ENCODE results near the gene TTC23.
A peak's percentile ranks its signal among the peaks of the same experiment; 100 is the strongest.
"Not testable (repeated sequence)": the region's sequence is repeated elsewhere in the genome, so short reads cannot be mapped to it uniquely, and the experiment has no call there.

The TTC23 gene

DNA sequence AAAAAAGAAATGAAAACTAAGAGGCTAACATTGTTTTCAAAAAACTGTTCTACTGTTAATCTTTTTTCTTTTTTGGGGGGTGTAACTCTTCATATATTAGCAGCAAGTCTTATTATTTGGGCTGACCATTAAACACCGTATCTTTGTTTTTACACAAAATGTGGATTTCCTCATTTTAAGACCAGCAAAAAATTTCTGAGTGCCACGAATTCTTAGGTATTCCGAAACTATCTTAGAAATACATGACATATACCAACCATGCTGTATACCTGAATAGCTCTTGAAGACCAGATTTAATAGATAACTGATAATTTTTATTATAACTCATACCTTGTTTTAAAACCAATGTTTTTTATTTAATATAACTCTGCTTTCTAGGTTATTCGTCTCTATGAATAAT is 620 bp upstream of the TTC23 start:
- peak; percentile 38 for DNase-seq

DNA sequence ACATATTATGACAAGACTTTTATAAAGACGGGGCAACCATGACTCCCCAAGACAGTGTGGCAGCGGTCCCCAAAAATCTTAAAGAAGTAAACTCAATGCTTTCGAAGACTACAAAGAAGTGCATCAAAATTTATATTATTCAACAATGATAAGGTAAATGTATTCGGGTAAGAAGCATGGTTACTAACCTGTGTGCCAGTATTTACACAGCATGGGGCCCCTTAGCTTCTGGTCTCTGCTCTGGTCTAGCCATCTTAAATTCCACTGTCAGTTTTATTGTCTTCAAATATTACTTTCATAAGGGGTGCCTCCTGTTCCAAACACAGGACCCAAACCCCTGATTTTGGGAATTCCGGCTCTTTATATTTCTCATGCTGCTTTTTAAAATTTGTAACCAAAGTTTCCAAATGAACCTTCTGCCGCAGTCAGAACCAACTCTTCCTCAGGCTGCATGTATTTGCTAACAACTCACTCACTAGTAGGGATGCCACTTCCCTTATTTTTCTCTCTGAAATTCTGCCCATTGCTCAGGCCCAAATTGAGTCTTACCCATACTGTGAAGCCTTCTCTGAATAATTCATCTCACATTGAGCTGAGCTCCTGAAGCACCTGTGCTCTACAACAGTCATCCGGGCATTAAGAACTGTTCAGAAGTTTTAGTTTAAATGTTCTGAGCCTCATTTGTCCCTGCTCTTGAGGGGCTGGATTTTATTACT is 1.2 kb downstream of the TTC23 start:
- DNase-seq: no peak

DNA sequence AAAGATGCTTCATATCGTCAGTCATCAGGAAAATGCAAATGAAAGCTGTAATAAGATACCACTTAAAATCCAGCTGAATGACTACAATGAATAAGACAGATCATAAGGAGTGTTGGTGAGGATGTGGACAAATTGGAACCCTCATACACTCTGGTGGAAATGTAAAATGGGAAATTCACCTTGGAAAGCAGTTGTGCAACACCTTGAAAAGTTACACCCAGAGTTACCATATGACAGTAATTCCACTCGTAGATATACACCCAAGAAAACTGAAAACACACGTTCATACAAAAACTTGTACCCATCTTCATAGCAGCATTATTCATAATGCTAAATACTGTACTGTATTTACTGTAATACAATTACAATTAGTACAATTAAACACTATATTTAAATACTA is 2.3 kb downstream of the TTC23 start:
- DNase-seq: no peak

DNA sequence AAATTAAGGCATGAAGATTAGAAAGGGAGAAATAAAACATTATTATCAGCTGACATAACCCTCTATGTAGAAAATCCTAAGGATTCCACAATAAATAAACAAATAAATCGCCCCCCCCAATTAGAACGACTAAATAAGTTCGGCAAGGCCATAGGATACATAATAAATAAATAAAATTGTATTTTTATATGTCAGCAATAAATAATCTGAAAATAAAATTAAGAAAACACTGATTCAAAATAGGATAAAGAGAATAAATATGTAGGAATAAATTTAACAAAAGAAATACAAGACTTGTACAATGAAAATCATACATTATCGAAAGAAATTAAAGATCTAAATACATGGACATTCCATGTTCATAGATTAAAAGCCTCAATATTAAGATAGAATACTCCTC is 5.1 kb downstream of the TTC23 start:
- no peak for DNase-seq

DNA sequence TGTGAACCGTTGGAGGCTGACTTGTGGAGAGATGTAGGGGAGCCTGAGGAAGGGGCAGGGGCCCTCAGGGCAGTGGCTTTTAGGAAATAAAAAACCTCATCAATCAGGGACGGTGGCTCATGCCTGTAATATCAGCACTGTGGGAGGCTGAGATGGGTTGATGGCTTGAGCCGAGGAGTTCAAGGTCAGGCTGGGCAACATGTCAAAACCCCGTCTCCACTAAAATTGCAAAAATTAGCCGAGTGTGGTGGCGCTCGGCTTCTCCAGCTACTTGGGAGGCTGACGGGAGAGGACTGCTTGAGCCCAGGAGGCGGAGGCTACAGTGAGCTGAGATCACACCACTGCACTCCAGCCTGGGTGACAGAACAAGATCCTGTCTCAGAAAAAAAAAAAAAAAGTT is 7.6 kb downstream of the TTC23 start:
- no peak for DNase-seq

GRCh38 chr15:99239545-99240198 is 9.7 kb downstream of the TTC23 start:
- DNase-seq: no peak

DNA sequence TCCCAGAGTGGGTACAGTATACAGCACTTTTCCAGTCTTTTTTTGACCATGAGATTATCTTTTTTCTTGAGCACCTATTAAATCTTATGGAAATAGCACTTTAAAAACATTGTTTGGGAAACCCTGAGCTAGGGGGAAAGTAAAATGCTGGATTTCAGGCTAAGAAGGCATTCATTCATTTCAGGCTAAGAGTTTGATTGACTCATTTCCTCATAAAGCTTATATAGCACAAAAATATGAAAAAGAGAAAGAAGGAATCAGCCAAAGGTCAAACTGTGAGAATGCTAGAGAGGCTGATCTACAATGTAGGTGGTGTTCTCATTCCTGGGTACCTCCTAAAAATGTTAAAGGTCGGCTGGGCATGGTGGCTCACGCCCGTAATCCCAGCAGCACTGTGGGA is 10.5 kb downstream of the TTC23 start:
- DNase-seq: no peak

DNA sequence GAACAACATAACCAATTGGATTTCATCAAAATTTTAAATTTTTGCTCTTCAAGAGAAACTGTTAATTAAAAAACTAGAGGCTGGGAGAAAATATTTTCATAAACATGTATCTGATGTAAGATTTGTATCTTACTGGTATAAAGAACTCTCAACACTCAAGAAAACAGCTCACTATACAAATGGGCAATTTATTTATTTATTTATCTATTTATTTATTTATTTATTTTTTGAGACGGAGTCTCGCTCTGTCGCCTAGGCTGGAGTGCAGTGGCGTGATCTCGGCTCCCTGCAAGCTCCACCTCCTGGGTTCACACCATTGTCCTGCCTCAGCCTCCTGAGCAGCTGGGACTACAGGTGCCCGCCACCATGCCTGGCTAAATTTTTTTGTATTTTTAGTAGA is 15.2 kb downstream of the TTC23 start:
- DNase-seq: not testable (repeated sequence)

GRCh38 chr15:99232740-99233139 is 16.6 kb downstream of the TTC23 start:
- no peak for DNase-seq

GRCh38 chr15:99230867-99231266 is 18.5 kb downstream of the TTC23 start:
- DNase-seq: no peak

DNA sequence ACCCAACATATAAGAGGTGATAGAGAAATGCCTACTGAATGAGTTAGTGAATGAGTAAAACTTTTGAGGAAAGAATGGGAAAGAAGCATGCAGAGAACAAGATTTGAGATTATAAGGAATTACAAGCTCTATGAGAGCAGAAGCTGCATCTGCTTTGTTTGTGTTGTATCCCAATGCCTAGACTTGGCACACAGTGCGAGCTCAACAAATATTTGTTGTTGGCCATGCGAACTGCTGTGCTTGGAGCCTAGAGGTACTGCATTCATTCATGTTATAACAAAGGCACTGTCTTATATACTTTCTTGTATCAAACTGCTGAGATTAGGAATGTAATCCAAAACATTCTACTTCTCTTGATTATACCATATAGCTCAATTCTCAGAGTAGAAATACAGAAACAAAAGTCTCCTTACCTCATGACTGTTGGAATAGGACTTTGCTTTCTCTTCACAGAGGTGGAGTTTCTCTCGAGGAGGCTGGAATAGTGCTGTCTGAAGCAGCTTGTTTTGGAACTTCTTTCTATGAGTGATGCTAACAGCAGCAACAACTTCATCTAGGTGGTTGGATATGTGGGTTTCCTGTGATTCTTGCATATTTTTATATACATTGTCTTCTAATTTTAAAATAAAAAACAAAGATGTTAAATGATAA is 21.1 kb downstream of the TTC23 start:
- DNase-seq: no peak

- no peak for DNase-seq
These were observed 22.6 kb downstream of the TTC23 start for GRCh38 chr15:99226802-99227201.

DNA sequence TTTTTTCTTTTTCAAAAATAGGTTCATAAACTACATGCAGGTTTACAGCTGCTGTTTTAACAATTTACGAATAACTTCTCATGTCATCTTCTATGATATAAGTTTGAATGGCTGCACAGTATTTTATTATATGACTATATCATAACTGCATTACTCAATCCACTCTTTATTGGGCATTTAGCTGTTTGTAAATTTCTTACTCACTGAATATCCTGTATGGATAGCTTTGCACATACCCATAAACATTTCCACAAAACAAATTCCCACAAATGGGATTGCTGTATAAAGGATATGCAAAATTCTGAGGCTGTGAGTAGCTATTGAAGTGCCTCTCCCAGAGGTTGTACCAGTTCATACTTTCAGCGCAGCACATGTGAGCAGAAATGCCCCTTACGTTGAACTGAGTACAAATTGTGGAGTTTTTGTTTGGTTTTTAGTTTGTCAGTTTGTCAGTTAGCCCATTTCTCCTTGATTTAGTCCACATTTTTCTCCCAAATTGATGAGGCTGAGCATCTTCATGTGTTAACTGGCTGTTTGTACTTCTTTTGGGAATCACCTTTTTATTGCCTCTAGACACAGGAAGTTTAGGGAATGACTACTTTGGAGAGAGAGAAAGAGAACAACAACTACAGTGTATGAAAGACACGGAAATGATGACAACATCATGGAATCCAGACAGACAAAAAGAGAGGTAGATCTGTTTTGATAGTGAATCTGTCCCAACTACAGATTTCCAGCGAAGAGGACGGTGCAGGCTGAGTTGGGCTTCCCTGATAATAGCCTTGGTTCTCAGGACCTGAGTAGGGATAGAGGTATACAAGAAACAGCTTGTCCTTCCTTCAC is 24.8 kb downstream of the TTC23 start:
- no peak for DNase-seq

DNA sequence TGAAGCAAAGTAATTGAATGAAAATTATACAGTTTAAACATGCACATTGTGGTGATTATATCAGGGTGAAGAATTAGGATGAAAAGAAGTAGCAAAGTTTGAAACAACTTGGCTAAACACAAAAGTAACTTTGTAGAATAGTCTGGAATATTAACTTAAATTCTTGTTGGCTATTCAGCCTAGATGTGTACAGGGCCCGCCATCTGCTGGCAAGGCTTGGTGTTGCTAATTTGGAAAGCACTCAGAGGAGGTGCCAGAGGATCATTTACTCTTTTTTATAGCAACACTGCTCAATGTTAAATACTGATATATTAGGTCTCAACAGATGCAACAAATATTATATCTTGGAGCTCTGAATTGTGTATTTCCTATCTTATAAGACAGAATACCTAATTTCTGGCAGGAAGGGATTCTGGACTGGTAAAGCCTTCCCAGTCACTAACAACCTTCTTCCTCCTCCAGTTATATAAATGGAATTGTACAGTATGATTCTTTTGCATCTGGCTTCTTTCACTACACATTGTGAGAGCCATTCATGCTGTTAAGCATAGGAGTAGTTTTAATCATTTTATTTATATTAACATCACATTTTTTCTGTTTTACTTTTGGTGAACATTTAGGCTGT is 36.1 kb downstream of the TTC23 start:
- peak; percentile 83 for DNase-seq

- DNase-seq: no peak
These were observed 37.0 kb downstream of the TTC23 start for GRCh38 chr15:99212406-99212805.

GRCh38 chr15:99211926-99212325 is 37.5 kb downstream of the TTC23 start:
- no peak for DNase-seq

DNA sequence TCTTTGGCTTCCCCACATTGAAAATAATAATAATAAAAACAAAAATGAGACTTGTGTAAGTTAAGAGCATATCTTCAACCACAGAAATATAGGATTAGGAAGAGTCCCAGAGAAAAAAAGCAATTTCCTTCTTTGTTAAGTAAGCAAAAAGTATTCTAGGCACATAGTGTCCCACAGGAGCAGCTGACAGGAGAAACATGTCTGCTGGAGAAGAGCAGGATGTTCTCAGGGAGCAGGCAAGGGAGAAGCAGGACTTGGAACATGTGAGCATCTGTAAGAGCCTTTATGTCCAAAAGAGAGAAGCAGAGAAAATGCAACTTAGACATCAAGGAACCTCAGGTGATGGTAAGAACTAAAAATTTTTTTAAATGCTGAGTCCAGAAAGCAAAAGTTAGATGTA is 39.0 kb downstream of the TTC23 start:
- no peak for DNase-seq

DNA sequence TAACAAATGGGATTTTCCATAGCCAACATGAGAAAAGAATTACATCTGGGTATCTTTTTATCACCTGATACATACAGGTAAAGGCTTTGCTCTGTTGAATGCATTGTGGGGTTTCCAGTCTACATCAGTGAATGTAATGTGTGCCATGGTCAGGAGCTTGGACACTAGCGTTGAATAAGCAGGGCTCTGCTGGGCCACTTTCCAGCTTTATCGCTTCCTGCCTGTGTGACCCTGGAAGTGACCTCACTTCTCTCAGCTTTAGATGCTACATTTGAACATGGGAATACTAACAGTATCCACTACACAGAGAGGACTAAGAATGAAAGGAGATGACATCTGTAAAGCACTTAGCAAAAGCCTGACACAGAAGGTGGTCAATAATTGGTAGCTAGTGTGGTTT is 40.1 kb downstream of the TTC23 start:
- no peak for DNase-seq

DNA sequence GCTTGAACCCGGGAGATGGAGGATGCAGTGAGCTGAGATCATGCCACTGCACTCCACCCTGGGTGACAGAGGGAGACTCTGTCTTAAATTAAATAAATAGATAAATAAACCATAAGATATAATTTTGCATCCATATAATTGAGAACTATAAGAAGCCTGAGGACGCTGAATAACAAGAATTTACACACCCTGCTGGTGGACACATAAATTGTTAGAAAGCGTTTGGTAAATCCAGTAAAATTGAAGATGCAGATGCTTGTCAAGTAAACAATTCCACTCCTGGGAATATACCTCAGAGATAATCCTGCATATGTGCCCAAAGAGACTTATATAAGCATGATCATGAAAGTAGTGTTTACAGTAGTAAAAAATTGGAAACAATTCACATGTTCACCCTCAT is 41.7 kb downstream of the TTC23 start:
- no peak for DNase-seq

DNA sequence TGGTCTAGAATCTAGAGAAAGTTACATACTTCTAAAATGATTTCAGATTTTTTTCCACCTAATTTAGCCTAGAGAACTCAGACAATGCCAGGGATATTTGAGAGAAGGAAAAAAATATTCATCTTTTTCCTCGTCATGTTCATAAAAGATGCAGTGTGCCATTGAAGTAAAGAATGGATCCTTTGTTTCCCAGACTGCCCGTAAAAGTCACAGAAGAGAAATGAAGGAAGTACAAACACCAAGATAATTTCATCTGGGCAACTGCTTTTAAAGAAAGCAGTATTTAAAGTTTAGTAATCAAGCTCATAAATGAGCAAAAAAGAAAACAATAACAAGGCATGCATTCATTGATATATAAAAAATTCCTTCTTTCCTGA is 47.2 kb downstream of the TTC23 start:
- DNase-seq: no peak

DNA sequence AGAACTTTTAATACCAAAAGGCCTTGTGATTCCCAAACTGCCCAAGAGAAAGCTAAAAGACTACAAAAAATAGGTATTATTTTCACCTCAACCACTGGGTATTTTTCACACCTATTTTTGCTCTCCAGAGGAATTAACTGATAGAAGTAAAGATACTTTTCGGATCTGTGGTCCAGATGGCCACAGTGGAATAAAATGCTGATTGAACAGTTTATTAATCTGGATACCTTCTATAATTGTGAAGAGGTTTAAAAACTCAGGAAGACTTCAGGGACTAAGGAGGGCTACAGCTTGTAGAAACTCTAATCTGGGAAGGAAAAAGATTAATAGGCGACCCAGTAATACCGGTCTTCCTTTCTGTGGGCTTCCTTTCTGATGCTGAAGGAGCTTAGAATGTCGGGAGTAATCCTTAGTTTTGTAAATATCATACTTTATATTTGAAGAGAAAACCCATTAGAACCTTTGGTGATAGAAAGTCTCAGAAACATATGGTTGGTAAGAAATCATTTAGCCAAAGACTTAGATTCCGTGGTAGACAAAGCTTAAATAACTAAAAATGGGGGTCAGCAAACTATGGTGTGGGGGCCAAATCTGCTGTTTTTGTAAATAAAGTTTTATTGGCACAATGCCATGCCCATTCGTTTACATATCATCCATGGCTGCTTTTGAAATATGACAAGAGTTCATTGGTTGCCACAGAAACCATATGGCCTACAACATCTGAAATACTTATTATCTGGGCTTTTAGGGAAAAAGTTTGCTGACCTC is 47.8 kb downstream of the TTC23 start:
- no peak for DNase-seq

GRCh38 chr15:99197856-99198255 is 51.5 kb downstream of the TTC23 start:
- no peak for DNase-seq
